DND-41 (cell line): Measurements from ENCODE around the gene BRCA1.
"Not testable (repeated sequence)": the region's sequence is repeated elsewhere in the genome, so short reads cannot be mapped to it uniquely, and the experiment has no call there.

ENCODE experiments used
- CTCF ChIP-seq: IDR thresholded peaks from 2 replicates; pipeline ENCODE4 v1.5.1; 2012; ENCODE audit warnings: borderline replicate concordance, low read length, moderate library complexity, mild to moderate bottlenecking; ENCODE audit not compliant: poor library complexity, severe bottlenecking; ENCODE audit errors: extremely low read depth
- EZH2 ChIP-seq: IDR thresholded peaks from 3 replicates; pipeline ENCODE4 v1.6.1; 2012; ENCODE audit warnings: borderline replicate concordance, low read depth, mild to moderate bottlenecking, moderate library complexity, low read length, inconsistent platforms; ENCODE audit not compliant: severe bottlenecking

GRCh38 chr17:43095364-43095763 lies 29.8 kb downstream of the BRCA1 start:
- TF ChIP-seq CTCF, EZH2: not testable (repeated sequence)
